PC-3 (cell line): ENCODE results near the gene SH2D3A. TPM values are rescaled to one million over a fixed set of nuclear protein-coding genes. Genes with fewer than 3 reads are reported as not detected.

ENCODE experiments used
- ATAC-seq: fragments of 200-7000 bp; cut with Tn5 transposase; 2 replicates; pipeline ENCODE4 v1.9.1; 2020; ENCODE audit warnings: mild to moderate bottlenecking, moderate library complexity
- BruUV-seq: library from RNA; stranded (reverse); fragments of 400-500 nt; replicated peaks from 2 replicates; lab custom pipeline; 2021; lab: Mats Ljungman, UMichigan
- CTCF ChIA-PET: fragments of 300-600 bp; sonication (Branson Sonifier 250); formaldehyde crosslinking; loops from one replicate; lab custom pipeline; 2022; ENCODE audit warnings: antibody characterized with exemption; lab: Charles Lee
- POLR2A ChIA-PET: fragments of 300-600 bp; sonication (Branson Sonifier 250); formaldehyde crosslinking; loops from one replicate; lab custom pipeline; 2022; ENCODE audit warnings: antibody characterized with exemption; ENCODE audit not compliant: unreplicated experiment; lab: Charles Lee
- DNase-seq: peaks from one replicate; pipeline ENCODE4 v3.0.0-alpha.2; 2015
- H2AFZ ChIP-seq: fragments of 300-600 bp; sonication (generic); 2 replicates; pipeline ENCODE4 v1.6.0; 2016; ENCODE audit warnings: antibody characterized with exemption, low read length
- H3F3A ChIP-seq: fragments of 300-600 bp; sonication (generic); one replicate; pipeline ENCODE4 v1.6.0; 2017; ENCODE audit warnings: antibody characterized with exemption, low read length, control low read depth, mild to moderate bottlenecking; ENCODE audit not compliant: unreplicated experiment
- H3K27ac ChIP-seq: fragments of 300-600 bp; sonication (generic); 2 replicates; pipeline ENCODE4 v1.5.1; 2016; ENCODE audit warnings: mild to moderate bottlenecking, low read length
- H3K27me3 ChIP-seq: fragments of 300-600 bp; sonication (generic); 2 replicates; pipeline ENCODE4 v1.6.1; 2016; ENCODE audit warnings: low read length, mixed read lengths
- H3K36me3 ChIP-seq: fragments of 300-600 bp; sonication (generic); 2 replicates; pipeline ENCODE4 v1.6.1; 2016; ENCODE audit warnings: low read depth, mixed run types, low read length, mixed read lengths
- H3K4me1 ChIP-seq: fragments of 300-600 bp; sonication (generic); 2 replicates; pipeline ENCODE4 v1.5.1; 2016; ENCODE audit warnings: low read length; ENCODE audit not compliant: insufficient read depth
- H3K4me2 ChIP-seq: fragments of 300-600 bp; sonication (generic); 2 replicates; pipeline ENCODE4 v1.6.0; 2016; ENCODE audit warnings: low read length
- H3K4me3 ChIP-seq: fragments of 300-600 bp; sonication (generic); 2 replicates; pipeline ENCODE4 v1.5.1; 2016; ENCODE audit warnings: mild to moderate bottlenecking, low read length, mixed read lengths
- H3K79me2 ChIP-seq: fragments of 300-600 bp; sonication (generic); 2 replicates; pipeline ENCODE4 v1.6.1; 2017; ENCODE audit warnings: low read length, mixed read lengths
- H3K9ac ChIP-seq: fragments of 300-600 bp; sonication (generic); 2 replicates; pipeline ENCODE4 v1.6.0; 2016; ENCODE audit warnings: mild to moderate bottlenecking, low read length
- H3K9me2 ChIP-seq: fragments of 300-600 bp; sonication (generic); replicated peaks from 2 replicates; pipeline ENCODE4 v1.6.1; 2016; ENCODE audit warnings: mixed run types, low read length, mixed read lengths
- H3K9me3 ChIP-seq: fragments of 300-600 bp; sonication (generic); 2 replicates; pipeline ENCODE4 v1.6.1; 2016; ENCODE audit warnings: low read length, mixed read lengths
- H4K20me1 ChIP-seq: fragments of 300-600 bp; sonication (generic); 2 replicates; pipeline ENCODE4 v1.6.1; 2016; ENCODE audit warnings: low read length, mixed read lengths
- EZH2 ChIP-seq: fragments of 300-600 bp; sonication (generic); IDR thresholded peaks from one replicate; pipeline ENCODE4 v1.6.1; 2017; ENCODE audit warnings: antibody characterized with exemption, mild to moderate bottlenecking, low read length; ENCODE audit not compliant: unreplicated experiment
- EZH2phosphoT487 ChIP-seq: fragments of 300-600 bp; sonication (generic); IDR thresholded peaks from 2 replicates; pipeline ENCODE4 v1.6.1; 2018; ENCODE audit warnings: mild to moderate bottlenecking, antibody characterized with exemption, low read length, borderline replicate concordance
- intact Hi-C: fragments of 100-400 bp; cut with micrococcal nuclease; formaldehyde crosslinking; loops from 2 replicates; pipeline ENCODE4 v1.9.0; 2023
- total RNA-seq: library from RNA; depleted of rRNA; stranded (reverse); fragments of >200 nt; gene quantifications from 2 replicates; pipeline ENCODE4 v1.2.3, GENCODE V29; 2014
- TF ChIP-seq, protein P1 (sequence below): fragments of 300-600 bp; sonication (generic); conservative IDR thresholded peaks from 2 replicates; pipeline ENCODE4 v1.5.1; 2017; ENCODE audit warnings: antibody characterized with exemption, low read depth, mild to moderate bottlenecking, low read length

Gene SH2D3A
- total RNA-seq, 1 experiment from 2014 or later = 141 TPM

DNA sequence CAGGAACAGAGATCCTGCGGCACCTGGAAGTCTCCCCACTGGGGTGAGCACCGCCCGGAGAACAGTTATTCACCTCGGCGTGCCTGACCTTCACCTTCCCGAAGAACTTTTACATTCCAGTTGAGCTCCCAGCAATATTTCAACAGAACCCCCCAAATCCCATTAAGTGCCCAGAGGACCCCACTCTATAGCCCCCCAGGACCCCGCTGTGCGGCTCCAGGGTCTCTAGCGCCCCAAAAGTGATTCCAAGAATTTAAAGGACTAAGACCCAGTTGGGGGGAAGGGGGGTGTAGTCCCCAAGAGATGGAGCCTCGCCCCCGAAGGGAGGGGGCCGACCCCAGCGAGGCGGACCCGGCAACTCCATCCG lies 30.3 kb downstream of the SH2D3A start:
- ChIA-PET CTCF (interaction anchor here (0.6 to 2.3 kb wide), 8 partner anchors 63 to 611 kb away, joined by 3 to 40 read pairs (median 5); no protein-coding TSS in a partner anchor), POLR2A (interaction anchor here (0.6 kb wide), 1 partner anchor 199 kb away, joined by 4 read pairs; no protein-coding TSS in a partner anchor)
- peak; percentile 13 for ATAC-seq
- TSS peak; percentile 40 for BruUV-seq
- Histone ChIP-seq H3K9me2 (no peaks in the 10 kb centered on the region), H3K9me3 (no peaks in the 10 kb centered on the region), H3K79me2 (peaks cover 35% of the 10 kb centered on the region), H4K20me1 (no peaks in the 10 kb centered on the region), H3K4me1 (peaks cover 28% of the 10 kb centered on the region), H2AFZ (peak overlapping the region; percentile 71), H3F3A (no peaks in the 10 kb centered on the region), H3K27ac (peak overlapping the region; percentile 31), H3K36me3 (no peaks in the 10 kb centered on the region), H3K4me2 (peak overlapping the region; percentile 93), H3K9ac (peak overlapping the region; percentile 80), H3K4me3 (peak overlapping the region; percentile 83), H3K27me3 (no peaks in the 10 kb centered on the region)
- intact Hi-C loops = loop anchor here (1.0 to 5.0 kb wide), 4 partner anchors 30 to 221 kb away; partner anchors contain the start of gene SH2D3A
- TF ChIP-seq, protein P1, sequence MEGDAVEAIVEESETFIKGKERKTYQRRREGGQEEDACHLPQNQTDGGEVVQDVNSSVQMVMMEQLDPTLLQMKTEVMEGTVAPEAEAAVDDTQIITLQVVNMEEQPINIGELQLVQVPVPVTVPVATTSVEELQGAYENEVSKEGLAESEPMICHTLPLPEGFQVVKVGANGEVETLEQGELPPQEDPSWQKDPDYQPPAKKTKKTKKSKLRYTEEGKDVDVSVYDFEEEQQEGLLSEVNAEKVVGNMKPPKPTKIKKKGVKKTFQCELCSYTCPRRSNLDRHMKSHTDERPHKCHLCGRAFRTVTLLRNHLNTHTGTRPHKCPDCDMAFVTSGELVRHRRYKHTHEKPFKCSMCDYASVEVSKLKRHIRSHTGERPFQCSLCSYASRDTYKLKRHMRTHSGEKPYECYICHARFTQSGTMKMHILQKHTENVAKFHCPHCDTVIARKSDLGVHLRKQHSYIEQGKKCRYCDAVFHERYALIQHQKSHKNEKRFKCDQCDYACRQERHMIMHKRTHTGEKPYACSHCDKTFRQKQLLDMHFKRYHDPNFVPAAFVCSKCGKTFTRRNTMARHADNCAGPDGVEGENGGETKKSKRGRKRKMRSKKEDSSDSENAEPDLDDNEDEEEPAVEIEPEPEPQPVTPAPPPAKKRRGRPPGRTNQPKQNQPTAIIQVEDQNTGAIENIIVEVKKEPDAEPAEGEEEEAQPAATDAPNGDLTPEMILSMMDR = no peak; the same call in 1 of the 2 replicates
- TF ChIP-seq EZH2phosphoT487 (no peak), EZH2 (no peak)
- no peak for DNase-seq

DNA sequence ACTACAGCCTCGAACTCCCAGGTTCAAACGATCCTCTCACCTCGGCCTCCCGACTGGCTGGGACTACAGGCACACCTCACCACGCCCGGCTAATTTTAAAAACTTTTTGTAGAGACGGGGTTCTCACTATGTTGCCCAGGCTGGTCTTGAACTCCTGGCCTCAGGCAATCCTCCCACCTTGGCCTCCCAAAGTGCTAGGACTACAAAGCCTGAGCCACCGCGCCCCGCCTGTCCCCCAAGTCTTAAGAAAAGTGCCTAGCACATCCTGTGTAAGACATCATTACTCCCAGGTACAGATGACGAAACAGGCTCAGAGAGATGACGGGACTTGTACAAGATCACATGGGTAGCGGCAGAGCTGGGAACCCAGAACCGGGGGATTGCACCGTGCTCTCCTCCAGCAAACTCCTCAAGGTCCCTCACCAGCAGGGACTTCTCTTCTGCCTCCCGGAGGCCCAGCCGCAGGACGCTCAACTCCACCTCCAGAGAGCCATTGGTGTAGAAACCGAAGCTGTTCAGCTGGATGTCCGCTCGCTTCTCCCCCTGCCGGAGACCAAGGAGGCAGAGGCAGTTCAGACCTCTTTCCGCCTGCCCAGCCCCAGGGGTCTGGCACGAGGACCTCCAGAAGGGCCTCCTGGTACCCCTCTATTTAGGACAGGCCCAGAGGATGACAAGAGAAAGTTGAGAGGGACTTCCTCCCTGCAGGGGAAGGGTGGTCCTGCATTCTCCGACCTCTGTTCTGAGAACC lies 30.9 kb downstream of the SH2D3A start:
- H3K4me2 ChIP-seq = peak overlapping the region; percentile 93
- TF ChIP-seq EZH2phosphoT487 = no peak
- TF ChIP-seq, protein P1 = peak; percentile 87
- no peaks in the 10 kb centered on the region for H3K9me2 ChIP-seq
- H3K36me3 ChIP-seq = no peaks in the 10 kb centered on the region
- H3K27me3 ChIP-seq = no peaks in the 10 kb centered on the region
- peak overlapping the region; percentile 31 for H3K27ac ChIP-seq
- peaks cover 25% of the 10 kb centered on the region for H3K4me1 ChIP-seq
- H2AFZ ChIP-seq = peak overlapping the region; percentile 71
- peak overlapping the region; percentile 83 for H3K4me3 ChIP-seq
- DNase-seq (peak; percentile 85), ATAC-seq (peak; percentile 19)
- no peaks in the 10 kb centered on the region for H3F3A ChIP-seq
- peak overlapping the region; percentile 80 for H3K9ac ChIP-seq
- H3K9me3 ChIP-seq = no peaks in the 10 kb centered on the region
- CTCF ChIA-PET = interaction anchor here (0.6 to 1.0 kb wide), 5 partner anchors 62 to 610 kb away, joined by 3 to 5 read pairs (median 4); no protein-coding TSS in a partner anchor
- intact Hi-C loops = loop anchor here (1.0 to 5.0 kb wide), 2 partner anchors 103 to 124 kb away; no protein-coding TSS in a partner anchor
- no peaks in the 10 kb centered on the region for H4K20me1 ChIP-seq
- POLR2A ChIA-PET = interaction anchor here (0.6 kb wide), 1 partner anchor 198 kb away, joined by 4 read pairs; no protein-coding TSS in a partner anchor
- H3K79me2 ChIP-seq = peaks cover 30% of the 10 kb centered on the region
- BruUV-seq = no TSS peak
